AG04450 (cell line): ENCODE measurements around the gene LARP1. TPM values are rescaled to one million over a fixed set of nuclear protein-coding genes. Genes with fewer than 3 reads are reported as not detected.

Experiments used
- CTCF ChIA-PET: fragments of 300-600, 350-600 bp; formaldehyde crosslinking; extraction: SDS; loops from one replicate; lab custom pipeline; 2022; ENCODE audit warnings: antibody characterized with exemption, inconsistent platforms; lab: Charles Lee
- POLR2A ChIA-PET: fragments of 350-600 bp; formaldehyde crosslinking; extraction: SDS; loops from one replicate; lab custom pipeline; 2021; ENCODE audit warnings: antibody characterized with exemption, inconsistent platforms; lab: Yijun Ruan, JAX
- DNase-seq: peaks from one replicate; pipeline ENCODE4 v3.0.0-alpha.2; 2011; ENCODE audit warnings: low read depth, low spot score
- H3K27ac ChIP-seq: one replicate; pipeline ENCODE4 v1.5.1; 2012; ENCODE audit warnings: low read depth, low read length, control low read depth
- H3K27me3 ChIP-seq: one replicate; pipeline ENCODE4 v1.6.0; 2012; ENCODE audit warnings: low read length; ENCODE audit not compliant: control insufficient read depth, insufficient read depth
- H3K4me3 ChIP-seq: 2 replicates; pipeline ENCODE4 v1.5.1; 2011; ENCODE audit warnings: mild to moderate bottlenecking, low read depth, low read length, control low read depth
- H3K9me3 ChIP-seq: 2 replicates; pipeline ENCODE4 v1.5.1; 2012; ENCODE audit warnings: low read length; ENCODE audit not compliant: control insufficient read depth, insufficient read depth
- CTCF ChIP-seq: IDR thresholded peaks from 2 replicates; pipeline ENCODE4 v1.5.1; 2011; ENCODE audit warnings: low read depth, low read length, control low read depth, inconsistent platforms
- polyA plus RNA-seq: library from polyadenylated mRNA; depleted of rRNA; stranded (reverse); fragments of >200 nt; gene quantifications from 2 replicates; pipeline ENCODE4 v1.2.3, GENCODE V29; 2011; rRNA removed
- small RNA-seq: library from RNA; depleted of rRNA; stranded (forward); fragments of <200 nt; gene quantifications from one replicate; pipeline ENCODE3, GENCODE V24; 2012; ENCODE audit warnings: low read depth; ENCODE audit not compliant: insufficient read length

LARP1 gene
- polyA plus RNA-seq, 1 experiment: 54.9 TPM

GRCh38 chr5:154866841-154867240 lies 111.7 kb downstream of the LARP1 start:
- no peak overlapping the region for H3K27ac ChIP-seq
- no peaks in the 10 kb centered on the region for H3K9me3 ChIP-seq
- CTCF ChIA-PET: interaction anchor here (0.6 kb wide), 1 partner anchor 216 kb away, joined by 3 read pairs; no protein-coding TSS in a partner anchor
- no peak overlapping the region for H3K4me3 ChIP-seq
- H3K27me3 ChIP-seq: no peaks in the 10 kb centered on the region
- no peak for TF ChIP-seq CTCF
- no peak for DNase-seq
- POLR2A ChIA-PET: no interaction called here

Small RNAs within 50 kb of the gene (small RNA-seq; reads per million reads assigned to genes)
- gene MIR378H (not detected), gene RF00019 (not detected)

Other genes starting within 250 kb of the LARP1 start
- 21.1 and 22.7 TPM in 2 replicates for gene FAXDC2, start 95.2 kb downstream of the LARP1 start, polyA plus RNA-seq
- 41.0 and 51.8 TPM in 2 replicates for gene CNOT8, start 103.2 kb downstream of the LARP1 start, polyA plus RNA-seq
- gene GEMIN5, start 182.8 kb downstream of the LARP1 start, polyA plus RNA-seq: 10.0 and 10.7 TPM in 2 replicates
- 47.3 and 50.4 TPM in 2 replicates for gene MRPL22, start 185.7 kb downstream of the LARP1 start, polyA plus RNA-seq